ENCODE results near the gene FLNC. TPM values are rescaled to one million over a fixed set of nuclear protein-coding genes. Genes with fewer than 3 reads are reported as not detected.

Gene FLNC
- total RNA-seq, 1 donor from 2014 or later, result 7.7 TPM

DNA sequence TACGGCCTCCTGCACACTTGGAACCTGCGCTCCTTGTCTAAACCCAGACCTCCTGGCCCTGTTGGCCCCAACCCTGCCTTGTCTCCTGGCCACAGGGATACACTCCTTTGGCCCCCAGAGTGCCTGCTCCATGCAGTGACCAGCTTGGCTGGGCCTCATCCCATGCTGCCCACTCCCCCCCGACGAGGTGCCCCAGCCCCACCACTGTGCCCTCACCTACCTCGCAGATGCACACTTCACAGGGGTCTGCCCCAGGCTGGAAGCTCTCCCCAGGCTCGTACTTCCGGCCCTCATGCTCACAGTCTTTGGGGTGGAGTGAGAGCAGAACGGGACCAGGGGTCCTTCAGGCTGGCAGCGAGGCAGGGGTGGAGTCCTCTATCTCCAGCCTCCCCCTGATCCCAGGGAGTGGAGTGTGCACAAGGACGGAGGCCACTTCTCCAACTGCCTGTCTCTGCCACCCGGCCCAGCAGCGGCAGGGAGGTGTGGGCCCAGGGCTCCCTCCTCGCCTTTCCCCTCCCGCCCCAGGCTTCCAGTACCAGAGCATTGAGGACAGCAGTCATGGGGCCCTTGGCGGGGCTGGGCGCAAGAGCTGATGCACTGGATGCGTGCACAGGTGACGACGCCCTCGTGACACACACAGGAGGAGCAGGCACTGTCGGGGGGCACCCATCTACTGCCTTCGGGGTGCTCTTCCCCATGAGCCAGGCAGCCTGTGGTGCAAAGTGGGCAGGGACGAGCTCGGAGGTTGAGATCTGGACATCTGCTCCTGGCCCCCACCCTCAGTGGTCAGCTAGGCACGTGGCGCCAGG is 54.6 kb downstream of the FLNC start:
- H3K9me3 ChIP-seq, result no peaks in the 10 kb centered on the region
- no peak overlapping the region for H3K4me3 ChIP-seq
- peaks cover 3% of the 10 kb centered on the region for H3K27me3 ChIP-seq
- no peaks in the 10 kb centered on the region for H3K4me1 ChIP-seq
- no peak overlapping the region for H3K27ac ChIP-seq
- DNase-seq, result peak; percentile 61
- ATAC-seq, result no peak
- intact Hi-C loops (cut with DNase I), result no loop called here
- TF ChIP-seq, protein P1, sequence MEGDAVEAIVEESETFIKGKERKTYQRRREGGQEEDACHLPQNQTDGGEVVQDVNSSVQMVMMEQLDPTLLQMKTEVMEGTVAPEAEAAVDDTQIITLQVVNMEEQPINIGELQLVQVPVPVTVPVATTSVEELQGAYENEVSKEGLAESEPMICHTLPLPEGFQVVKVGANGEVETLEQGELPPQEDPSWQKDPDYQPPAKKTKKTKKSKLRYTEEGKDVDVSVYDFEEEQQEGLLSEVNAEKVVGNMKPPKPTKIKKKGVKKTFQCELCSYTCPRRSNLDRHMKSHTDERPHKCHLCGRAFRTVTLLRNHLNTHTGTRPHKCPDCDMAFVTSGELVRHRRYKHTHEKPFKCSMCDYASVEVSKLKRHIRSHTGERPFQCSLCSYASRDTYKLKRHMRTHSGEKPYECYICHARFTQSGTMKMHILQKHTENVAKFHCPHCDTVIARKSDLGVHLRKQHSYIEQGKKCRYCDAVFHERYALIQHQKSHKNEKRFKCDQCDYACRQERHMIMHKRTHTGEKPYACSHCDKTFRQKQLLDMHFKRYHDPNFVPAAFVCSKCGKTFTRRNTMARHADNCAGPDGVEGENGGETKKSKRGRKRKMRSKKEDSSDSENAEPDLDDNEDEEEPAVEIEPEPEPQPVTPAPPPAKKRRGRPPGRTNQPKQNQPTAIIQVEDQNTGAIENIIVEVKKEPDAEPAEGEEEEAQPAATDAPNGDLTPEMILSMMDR (IDR thresholded peaks at IDR 0.05), result no peak
- no peaks in the 10 kb centered on the region for H3K36me3 ChIP-seq

DNA sequence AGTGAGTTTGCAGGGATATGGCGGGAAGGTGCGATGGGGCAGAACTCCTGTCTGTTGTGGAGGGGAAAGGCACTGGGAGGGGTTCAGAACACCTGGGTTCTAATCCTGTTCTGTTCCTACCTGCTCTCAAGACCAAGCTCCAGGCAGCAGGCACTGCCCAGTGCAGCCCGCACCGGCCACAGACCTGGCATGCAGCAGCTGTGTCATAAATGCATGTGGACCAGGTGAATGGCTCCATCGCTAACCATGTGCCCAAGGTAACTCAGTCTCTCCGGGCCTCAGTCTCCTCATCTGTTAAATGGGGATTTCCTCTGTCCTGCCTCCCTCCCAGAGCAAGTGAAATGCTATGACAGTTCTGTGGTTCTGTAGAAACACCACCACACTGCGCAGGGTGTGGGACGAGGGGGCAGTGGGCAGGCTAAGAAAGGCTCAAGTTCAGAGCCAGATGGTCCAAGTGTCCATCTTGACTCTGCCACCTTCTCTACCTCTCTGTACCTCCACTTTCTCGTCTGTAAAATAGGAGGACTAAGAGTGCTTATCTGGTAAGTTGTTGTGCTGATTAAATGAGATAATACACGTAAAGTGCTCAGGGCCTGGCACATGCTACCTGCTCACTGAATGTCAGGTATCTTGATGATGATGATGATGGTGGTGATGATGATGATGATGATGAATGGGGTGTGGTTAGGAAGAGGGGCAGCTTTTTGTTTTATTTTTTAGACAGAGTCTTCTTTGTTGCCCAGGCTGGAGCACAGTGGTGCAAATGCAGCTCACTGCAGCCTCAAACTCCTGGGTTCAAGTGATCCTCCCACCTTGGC is 55.4 kb downstream of the FLNC start:
- H3K4me1 ChIP-seq, result no peaks in the 10 kb centered on the region
- peaks cover 4% of the 10 kb centered on the region for H3K27me3 ChIP-seq
- ATAC-seq, result no peak
- TF ChIP-seq, protein P1 (IDR thresholded peaks at IDR 0.05), result no peak
- no peak for DNase-seq
- no peak overlapping the region for H3K27ac ChIP-seq
- no peaks in the 10 kb centered on the region for H3K9me3 ChIP-seq
- no peak overlapping the region for H3K4me3 ChIP-seq
- no peaks in the 10 kb centered on the region for H3K36me3 ChIP-seq
- intact Hi-C loops (cut with DNase I), result no loop called here

- peak; percentile 60 for DNase-seq
Observed at GRCh38 chr7:128886391-128887168, 56.4 kb downstream of the FLNC start.

GRCh38 chr7:128887169-128888038 is 57.2 kb downstream of the FLNC start:
- Histone ChIP-seq H3K27ac (no peak overlapping the region), H3K4me3 (no peak overlapping the region), H3K36me3 (no peaks in the 10 kb centered on the region), H3K27me3 (peaks cover 14% of the 10 kb centered on the region), H3K4me1 (no peaks in the 10 kb centered on the region), H3K9me3 (no peaks in the 10 kb centered on the region)
- intact Hi-C loops (cut with DNase I), result no loop called here
- DNase-seq, result peak; percentile 11
- no peak for ATAC-seq
- TF ChIP-seq, protein P1 (IDR thresholded peaks at IDR 0.05), result no peak

More at GRCh38 chr7:128886391-128887168, 56.4 kb downstream of the FLNC start:
- ATAC-seq, result no peak
- TF ChIP-seq, protein P1 (IDR thresholded peaks at IDR 0.05), result no peak
- H3K27me3 ChIP-seq, result peaks cover 12% of the 10 kb centered on the region
- H3K4me3 ChIP-seq, result no peak overlapping the region
- H3K36me3 ChIP-seq, result no peaks in the 10 kb centered on the region
- no peaks in the 10 kb centered on the region for H3K9me3 ChIP-seq
- H3K27ac ChIP-seq, result no peak overlapping the region
- no peaks in the 10 kb centered on the region for H3K4me1 ChIP-seq
- intact Hi-C loops (cut with DNase I), result no loop called here

Measured in upper lobe of right lung (tissue), 1 donor.